WTC11 (cell line): ENCODE measurements around the gene ITGA3. TPM values are rescaled to one million over a fixed set of nuclear protein-coding genes. Genes with fewer than 3 reads are reported as not detected.
A peak's percentile ranks its signal among the peaks of the same experiment; 100 is the strongest.

Experiments
- ATAC-seq: fragments of 200-7000 bp; cut with Tn5 transposase; 2 replicates; pipeline ENCODE4 v1.10.0; 2021; ENCODE audit warnings: mild to moderate bottlenecking, moderate library complexity
- CTCF ChIA-PET: fragments of 300-600 bp; sonication (Branson Sonifier 250); formaldehyde crosslinking; loops from one replicate; lab custom pipeline; 2021; ENCODE audit warnings: antibody characterized with exemption; lab: Charles Lee
- POLR2A ChIA-PET: fragments of 350-600 bp; sonication (Branson Sonifier 250); formaldehyde crosslinking; loops from one replicate; lab custom pipeline; 2021; ENCODE audit warnings: antibody characterized with exemption; lab: Charles Lee
- DNase-seq: peaks from one replicate; pipeline ENCODE4 v3.0.0; 2021; ENCODE audit warnings: low spot score
- H3K27ac Mint-ChIP-seq: 2 replicates; pipeline ENCODE4 v1.8.0; 2021; ENCODE audit warnings: mixed read lengths
- H3K27me3 Mint-ChIP-seq: 2 replicates; pipeline ENCODE4 v1.8.0; 2021; ENCODE audit warnings: low read depth, mild to moderate bottlenecking, moderate library complexity, mixed read lengths
- H3K36me3 Mint-ChIP-seq: 2 replicates; pipeline ENCODE4 v1.8.0; 2021; ENCODE audit warnings: mixed read lengths
- H3K4me1 Mint-ChIP-seq: 2 replicates; pipeline ENCODE4 v1.8.0; 2022; ENCODE audit warnings: mixed read lengths
- H3K4me3 Mint-ChIP-seq: 2 replicates; pipeline ENCODE4 v1.8.0; 2021; ENCODE audit warnings: mild to moderate bottlenecking, moderate library complexity, mixed read lengths
- H3K9me3 Mint-ChIP-seq: 2 replicates; pipeline ENCODE4 v1.8.0; 2021; ENCODE audit warnings: mixed read lengths
- ELF4 ChIP-seq: sonication (generic); formaldehyde crosslinking; IDR thresholded peaks from 2 replicates; pipeline ENCODE4 v1.8.1; 2022; ENCODE audit warnings: low read depth, mild to moderate bottlenecking, moderate library complexity, missing genetic modification reagents
- GABPB1 ChIP-seq: sonication (generic); formaldehyde crosslinking; IDR thresholded peaks from 2 replicates; pipeline ENCODE4 v1.8.1; 2023; ENCODE audit warnings: mild to moderate bottlenecking, missing genetic modification reagents
- JUN ChIP-seq: sonication (generic); formaldehyde crosslinking; IDR thresholded peaks from 2 replicates; pipeline ENCODE4 v1.8.0; 2023; ENCODE audit warnings: mild to moderate bottlenecking, missing genetic modification reagents
- MXD4 ChIP-seq: fragments of 250-450 bp; sonication (Bioruptor Pico); IDR thresholded peaks from 2 replicates; pipeline ENCODE4 v1.8.0; 2021; ENCODE audit warnings: mild to moderate bottlenecking, moderate library complexity, borderline replicate concordance
- NFE2L1 ChIP-seq: sonication (generic); formaldehyde crosslinking; IDR thresholded peaks from 2 replicates; pipeline ENCODE4 v1.8.1; 2023; ENCODE audit warnings: missing genetic modification reagents
- NFYB ChIP-seq: sonication (generic); formaldehyde crosslinking; conservative IDR thresholded peaks from 2 replicates; pipeline ENCODE4 v1.8.0; 2022; ENCODE audit warnings: low read depth, missing genetic modification reagents
- NR3C1 ChIP-seq: sonication (generic); formaldehyde crosslinking; conservative IDR thresholded peaks from 2 replicates; pipeline ENCODE4 v1.8.1; 2023; ENCODE audit warnings: low read depth, mild to moderate bottlenecking, missing genetic modification reagents
- RELA ChIP-seq: sonication (generic); formaldehyde crosslinking; IDR thresholded peaks from 2 replicates; pipeline ENCODE4 v1.8.1; 2022; ENCODE audit warnings: missing genetic modification reagents, mild to moderate bottlenecking, borderline replicate concordance
- RORB ChIP-seq: fragments of 250-450 bp; sonication (Bioruptor Pico); IDR thresholded peaks from 2 replicates; pipeline ENCODE4 v1.9.0; 2021; ENCODE audit warnings: mild to moderate bottlenecking
- SMAD4 ChIP-seq: sonication (generic); formaldehyde crosslinking; IDR thresholded peaks from 2 replicates; pipeline ENCODE4 v1.8.0; 2022; ENCODE audit warnings: mild to moderate bottlenecking, missing genetic modification reagents
- SOX15 ChIP-seq: fragments of 250-450 bp; sonication (Bioruptor Pico); IDR thresholded peaks from 2 replicates; pipeline ENCODE4 v1.9.0; 2021; ENCODE audit warnings: mild to moderate bottlenecking
- SP1 ChIP-seq: sonication (generic); formaldehyde crosslinking; conservative IDR thresholded peaks from 2 replicates; pipeline ENCODE4 v1.8.1; 2022; ENCODE audit warnings: missing genetic modification reagents
- TCF7 ChIP-seq: sonication (generic); formaldehyde crosslinking; IDR thresholded peaks from 2 replicates; pipeline ENCODE4 v1.8.0; 2022; ENCODE audit warnings: mild to moderate bottlenecking, low read depth, missing genetic modification reagents, moderate library complexity
- TP53 ChIP-seq: sonication (generic); formaldehyde crosslinking; IDR thresholded peaks from 2 replicates; pipeline ENCODE4 v1.8.1; 2023; ENCODE audit warnings: mild to moderate bottlenecking, missing genetic modification reagents
- ZNF121 ChIP-seq: sonication (generic); formaldehyde crosslinking; IDR thresholded peaks from 2 replicates; pipeline ENCODE4 v1.8.0; 2023; ENCODE audit warnings: missing genetic modification reagents
- ZNF232 ChIP-seq: sonication (generic); formaldehyde crosslinking; IDR thresholded peaks from 2 replicates; pipeline ENCODE4 v1.8.0; 2022; ENCODE audit warnings: mild to moderate bottlenecking, missing genetic modification reagents
- ZNF263 ChIP-seq: sonication (generic); formaldehyde crosslinking; IDR thresholded peaks from 2 replicates; pipeline ENCODE4 v1.8.1; 2022; ENCODE audit warnings: low read depth, mild to moderate bottlenecking, moderate library complexity, missing genetic modification reagents
- ZNF317 ChIP-seq: sonication (generic); formaldehyde crosslinking; IDR thresholded peaks from 2 replicates; pipeline ENCODE4 v1.8.1; 2023; ENCODE audit warnings: low read depth, mild to moderate bottlenecking, moderate library complexity, missing genetic modification reagents, borderline replicate concordance
- ZNF396 ChIP-seq: fragments of 250-450 bp; sonication (Bioruptor Pico); IDR thresholded peaks from 2 replicates; pipeline ENCODE4 v1.8.0; 2021; ENCODE audit warnings: mild to moderate bottlenecking, moderate library complexity, borderline replicate concordance
- total RNA-seq: library from RNA; stranded (reverse); gene quantifications from 3 replicates; pipeline ENCODE4 v1.2.3, GENCODE V29; 2021
- TF ChIP-seq, protein P1 (sequence below): fragments of 250-450 bp; sonication (Bioruptor Pico); IDR thresholded peaks from 2 replicates; pipeline ENCODE4 v1.8.0; 2021; ENCODE audit warnings: mild to moderate bottlenecking
- TF ChIP-seq, protein P2 (sequence below): sonication (generic); formaldehyde crosslinking; conservative IDR thresholded peaks from 2 replicates; pipeline ENCODE4 v1.8.1; 2023; ENCODE audit warnings: mild to moderate bottlenecking, low read depth, missing genetic modification reagents, moderate library complexity
- TF ChIP-seq, protein P3 (sequence below): sonication (generic); formaldehyde crosslinking; IDR thresholded peaks from 2 replicates; pipeline ENCODE4 v1.8.1; 2022; ENCODE audit warnings: mild to moderate bottlenecking, missing genetic modification reagents, moderate library complexity, borderline replicate concordance
- TF ChIP-seq, protein P4 (sequence below): sonication (generic); formaldehyde crosslinking; IDR thresholded peaks from 2 replicates; pipeline ENCODE4 v1.8.0; 2022; ENCODE audit warnings: mild to moderate bottlenecking, missing genetic modification reagents
- TF ChIP-seq, protein P5 (sequence below): sonication (generic); formaldehyde crosslinking; IDR thresholded peaks from 2 replicates; pipeline ENCODE4 v1.8.0; 2023; ENCODE audit warnings: missing genetic modification reagents
- TF ChIP-seq, protein P6 (sequence below): sonication (generic); formaldehyde crosslinking; IDR thresholded peaks from 2 replicates; pipeline ENCODE4 v1.8.1; 2023; ENCODE audit warnings: mild to moderate bottlenecking, missing genetic modification reagents, moderate library complexity
- TF ChIP-seq, protein P7 (sequence below): sonication (generic); formaldehyde crosslinking; conservative IDR thresholded peaks from 2 replicates; pipeline ENCODE4 v1.8.1; 2022; ENCODE audit warnings: mild to moderate bottlenecking, missing genetic modification reagents

The ITGA3 gene
- total RNA-seq, 1 experiment from 2014 or later, result 35.3 TPM

DNA sequence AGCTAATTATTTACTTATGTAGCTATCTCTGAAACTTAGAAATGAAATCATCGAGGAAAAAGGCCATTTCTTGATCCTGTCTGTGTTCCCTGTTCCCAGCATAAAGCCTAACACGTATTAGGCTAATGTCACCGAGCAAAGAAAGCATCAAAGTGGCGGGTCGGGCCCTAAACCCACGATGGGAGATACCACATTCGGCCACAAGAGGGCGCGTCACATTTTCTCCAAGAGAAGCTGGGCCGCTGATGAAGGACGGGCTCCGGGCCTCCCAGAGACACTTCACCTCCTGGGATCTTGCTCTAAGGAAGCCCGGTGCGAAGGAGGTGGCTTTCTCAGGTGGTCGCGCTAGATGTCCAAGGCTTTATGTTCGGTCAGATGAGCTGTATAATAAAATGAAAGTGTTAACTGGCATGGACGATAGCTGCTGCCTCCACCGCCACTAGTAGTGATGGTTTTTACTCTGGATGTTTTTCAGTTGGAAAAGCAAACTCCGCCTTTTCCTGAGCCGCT is 38.4 kb downstream of the ITGA3 start (continued):
- TF ChIP-seq GABPB1 (CRISPR knock-in tag), result peak; percentile 32; the same call in 1 of the 2 replicates

DNA sequence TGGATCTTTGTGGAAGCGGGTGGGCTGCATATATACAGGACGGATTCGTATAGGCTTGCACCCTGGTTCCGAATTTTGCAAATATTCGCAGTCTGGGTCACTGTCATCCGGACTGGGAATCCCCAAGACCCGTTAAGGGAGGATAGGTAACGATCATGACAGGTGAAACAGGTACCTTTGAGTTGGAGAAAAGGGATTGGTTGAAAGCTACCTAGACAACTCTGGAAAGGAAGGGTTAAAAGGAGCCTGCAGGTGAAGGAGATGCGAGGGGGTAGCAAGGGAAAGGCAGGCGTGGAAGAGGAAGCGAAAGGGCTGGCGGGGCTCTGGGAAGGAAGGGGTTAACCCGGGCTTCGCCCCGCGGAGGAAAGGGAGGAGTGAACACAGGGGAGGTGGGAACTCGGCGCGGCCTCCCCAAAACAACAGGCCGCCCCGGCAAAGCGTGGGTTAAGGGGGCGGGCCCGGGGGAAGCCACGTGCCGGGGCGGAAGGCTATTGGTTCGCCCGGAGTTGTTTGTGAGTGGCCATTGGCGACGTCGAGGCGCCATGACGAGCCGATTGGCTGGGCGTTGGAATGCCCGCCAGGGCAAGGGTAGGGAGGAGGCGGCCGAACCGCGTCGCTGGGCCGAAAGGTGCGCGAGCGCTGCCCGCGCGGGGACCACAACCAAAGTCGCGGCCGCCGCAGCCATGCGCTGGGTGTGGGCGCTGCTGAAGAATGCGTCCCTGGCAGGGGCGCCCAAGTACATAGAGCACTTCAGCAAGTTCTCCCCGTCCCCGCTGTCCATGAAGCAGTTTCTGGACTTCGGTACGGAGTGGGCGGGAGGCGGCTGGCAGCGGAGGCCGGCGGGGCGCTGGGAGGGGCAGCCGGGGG is 39.1 kb downstream of the ITGA3 start, which contains the start of gene PDK2:
Gene PDK2, plus strand, starts transcription at position 599 of the 867 bp plus-strand sequence. Its CDS starts 85 bp downstream, at position 684.
- Mint-ChIP-seq H3K27ac (peak within 1 kb of the TSS; percentile 41), H3K4me1 (peaks cover 6% of the 10 kb centered on the region), H3K4me3 (peak within 1 kb of the TSS; percentile 97), H3K36me3 (no peaks in the 10 kb centered on the region), H3K9me3 (no peaks in the 10 kb centered on the region), H3K27me3 (no peaks in the 10 kb centered on the region)
- ATAC-seq (peak; percentile 93), DNase-seq (peak; percentile 95)
- CTCF ChIA-PET, result interaction anchor here (0.6 to 5.4 kb wide), 70 partner anchors 9 to 850 kb away, joined by 3 to 118 read pairs (median 6); partner anchors contain the start of genes DLX3, ITGA3, SAMD14 and TMEM92
- POLR2A ChIA-PET, result interaction anchor here (1.0 to 1.7 kb wide), 4 partner anchors 17 to 56 kb away, joined by 3 to 5 read pairs (median 3); no protein-coding TSS in a partner anchor
- TF ChIP-seq NFYB (CRISPR knock-in tag) (peak; percentile 99), RELA (CRISPR knock-in tag) (no peak), MXD4 (no peak), ZNF121 (no peak), SP1 (CRISPR knock-in tag) (peak; percentile 99), ZNF317 (CRISPR knock-in tag) (no peak), TP53 (CRISPR knock-in tag) (peak; percentile 60; the same call in 1 of the 2 replicates), TCF7 (CRISPR knock-in tag) (no peak), SMAD4 (no peak), SOX15 (CRISPR knock-in tag) (no peak), ELF4 (no peak), RORB (CRISPR knock-in tag) (no peak), ZNF263 (no peak), JUN (no peak), ZNF396 (no peak), NR3C1 (CRISPR knock-in tag) (no peak), NFE2L1 (CRISPR knock-in tag) (no peak), ZNF232 (CRISPR knock-in tag) (no peak)
- TF ChIP-seq, protein P1, sequence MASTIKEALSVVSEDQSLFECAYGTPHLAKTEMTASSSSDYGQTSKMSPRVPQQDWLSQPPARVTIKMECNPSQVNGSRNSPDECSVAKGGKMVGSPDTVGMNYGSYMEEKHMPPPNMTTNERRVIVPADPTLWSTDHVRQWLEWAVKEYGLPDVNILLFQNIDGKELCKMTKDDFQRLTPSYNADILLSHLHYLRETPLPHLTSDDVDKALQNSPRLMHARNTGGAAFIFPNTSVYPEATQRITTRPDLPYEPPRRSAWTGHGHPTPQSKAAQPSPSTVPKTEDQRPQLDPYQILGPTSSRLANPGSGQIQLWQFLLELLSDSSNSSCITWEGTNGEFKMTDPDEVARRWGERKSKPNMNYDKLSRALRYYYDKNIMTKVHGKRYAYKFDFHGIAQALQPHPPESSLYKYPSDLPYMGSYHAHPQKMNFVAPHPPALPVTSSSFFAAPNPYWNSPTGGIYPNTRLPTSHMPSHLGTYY (CRISPR knock-in tag), result no peak
- TF ChIP-seq, protein P2, sequence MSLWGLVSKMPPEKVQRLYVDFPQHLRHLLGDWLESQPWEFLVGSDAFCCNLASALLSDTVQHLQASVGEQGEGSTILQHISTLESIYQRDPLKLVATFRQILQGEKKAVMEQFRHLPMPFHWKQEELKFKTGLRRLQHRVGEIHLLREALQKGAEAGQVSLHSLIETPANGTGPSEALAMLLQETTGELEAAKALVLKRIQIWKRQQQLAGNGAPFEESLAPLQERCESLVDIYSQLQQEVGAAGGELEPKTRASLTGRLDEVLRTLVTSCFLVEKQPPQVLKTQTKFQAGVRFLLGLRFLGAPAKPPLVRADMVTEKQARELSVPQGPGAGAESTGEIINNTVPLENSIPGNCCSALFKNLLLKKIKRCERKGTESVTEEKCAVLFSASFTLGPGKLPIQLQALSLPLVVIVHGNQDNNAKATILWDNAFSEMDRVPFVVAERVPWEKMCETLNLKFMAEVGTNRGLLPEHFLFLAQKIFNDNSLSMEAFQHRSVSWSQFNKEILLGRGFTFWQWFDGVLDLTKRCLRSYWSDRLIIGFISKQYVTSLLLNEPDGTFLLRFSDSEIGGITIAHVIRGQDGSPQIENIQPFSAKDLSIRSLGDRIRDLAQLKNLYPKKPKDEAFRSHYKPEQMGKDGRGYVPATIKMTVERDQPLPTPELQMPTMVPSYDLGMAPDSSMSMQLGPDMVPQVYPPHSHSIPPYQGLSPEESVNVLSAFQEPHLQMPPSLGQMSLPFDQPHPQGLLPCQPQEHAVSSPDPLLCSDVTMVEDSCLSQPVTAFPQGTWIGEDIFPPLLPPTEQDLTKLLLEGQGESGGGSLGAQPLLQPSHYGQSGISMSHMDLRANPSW (CRISPR knock-in tag), result no peak
- TF ChIP-seq, protein P3, sequence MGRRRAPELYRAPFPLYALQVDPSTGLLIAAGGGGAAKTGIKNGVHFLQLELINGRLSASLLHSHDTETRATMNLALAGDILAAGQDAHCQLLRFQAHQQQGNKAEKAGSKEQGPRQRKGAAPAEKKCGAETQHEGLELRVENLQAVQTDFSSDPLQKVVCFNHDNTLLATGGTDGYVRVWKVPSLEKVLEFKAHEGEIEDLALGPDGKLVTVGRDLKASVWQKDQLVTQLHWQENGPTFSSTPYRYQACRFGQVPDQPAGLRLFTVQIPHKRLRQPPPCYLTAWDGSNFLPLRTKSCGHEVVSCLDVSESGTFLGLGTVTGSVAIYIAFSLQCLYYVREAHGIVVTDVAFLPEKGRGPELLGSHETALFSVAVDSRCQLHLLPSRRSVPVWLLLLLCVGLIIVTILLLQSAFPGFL (CRISPR knock-in tag), result no peak
- TF ChIP-seq, protein P4, sequence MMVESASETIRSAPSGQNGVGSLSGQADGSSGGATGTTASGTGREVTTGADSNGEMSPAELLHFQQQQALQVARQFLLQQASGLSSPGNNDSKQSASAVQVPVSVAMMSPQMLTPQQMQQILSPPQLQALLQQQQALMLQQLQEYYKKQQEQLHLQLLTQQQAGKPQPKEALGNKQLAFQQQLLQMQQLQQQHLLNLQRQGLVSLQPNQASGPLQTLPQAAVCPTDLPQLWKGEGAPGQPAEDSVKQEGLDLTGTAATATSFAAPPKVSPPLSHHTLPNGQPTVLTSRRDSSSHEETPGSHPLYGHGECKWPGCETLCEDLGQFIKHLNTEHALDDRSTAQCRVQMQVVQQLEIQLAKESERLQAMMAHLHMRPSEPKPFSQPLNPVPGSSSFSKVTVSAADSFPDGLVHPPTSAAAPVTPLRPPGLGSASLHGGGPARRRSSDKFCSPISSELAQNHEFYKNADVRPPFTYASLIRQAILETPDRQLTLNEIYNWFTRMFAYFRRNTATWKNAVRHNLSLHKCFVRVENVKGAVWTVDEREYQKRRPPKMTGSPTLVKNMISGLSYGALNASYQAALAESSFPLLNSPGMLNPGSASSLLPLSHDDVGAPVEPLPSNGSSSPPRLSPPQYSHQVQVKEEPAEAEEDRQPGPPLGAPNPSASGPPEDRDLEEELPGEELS (CRISPR knock-in tag), result no peak
- TF ChIP-seq, protein P5, sequence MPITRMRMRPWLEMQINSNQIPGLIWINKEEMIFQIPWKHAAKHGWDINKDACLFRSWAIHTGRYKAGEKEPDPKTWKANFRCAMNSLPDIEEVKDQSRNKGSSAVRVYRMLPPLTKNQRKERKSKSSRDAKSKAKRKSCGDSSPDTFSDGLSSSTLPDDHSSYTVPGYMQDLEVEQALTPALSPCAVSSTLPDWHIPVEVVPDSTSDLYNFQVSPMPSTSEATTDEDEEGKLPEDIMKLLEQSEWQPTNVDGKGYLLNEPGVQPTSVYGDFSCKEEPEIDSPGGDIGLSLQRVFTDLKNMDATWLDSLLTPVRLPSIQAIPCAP (CRISPR knock-in tag), result no peak
- TF ChIP-seq, protein P6, sequence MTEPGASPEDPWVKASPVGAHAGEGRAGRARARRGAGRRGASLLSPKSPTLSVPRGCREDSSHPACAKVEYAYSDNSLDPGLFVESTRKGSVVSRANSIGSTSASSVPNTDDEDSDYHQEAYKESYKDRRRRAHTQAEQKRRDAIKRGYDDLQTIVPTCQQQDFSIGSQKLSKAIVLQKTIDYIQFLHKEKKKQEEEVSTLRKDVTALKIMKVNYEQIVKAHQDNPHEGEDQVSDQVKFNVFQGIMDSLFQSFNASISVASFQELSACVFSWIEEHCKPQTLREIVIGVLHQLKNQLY (CRISPR knock-in tag), result no peak
- TF ChIP-seq, protein P7, sequence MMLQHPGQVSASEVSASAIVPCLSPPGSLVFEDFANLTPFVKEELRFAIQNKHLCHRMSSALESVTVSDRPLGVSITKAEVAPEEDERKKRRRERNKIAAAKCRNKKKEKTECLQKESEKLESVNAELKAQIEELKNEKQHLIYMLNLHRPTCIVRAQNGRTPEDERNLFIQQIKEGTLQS (CRISPR knock-in tag), result no peak
